GM12875 (cell line): ENCODE data around the gene CXCL3.

ENCODE experiments used
- H3K4me3 ChIP-seq: one replicate; pipeline ENCODE4 v1.5.1; 2011; ENCODE audit warnings: low read depth, low read length, control low read depth
- TF ChIP-seq, protein P1 (sequence below): IDR thresholded peaks from 2 replicates; pipeline ENCODE4 v1.5.1; 2011; ENCODE audit warnings: low read depth, mild to moderate bottlenecking, control low read depth, inconsistent platforms, low read length, moderate library complexity, borderline replicate concordance; ENCODE audit not compliant: insufficient read depth

The CXCL3 gene

GRCh38 chr4:74016068-74016467, 22.4 kb downstream of the CXCL3 start:
- TF ChIP-seq, protein P1, sequence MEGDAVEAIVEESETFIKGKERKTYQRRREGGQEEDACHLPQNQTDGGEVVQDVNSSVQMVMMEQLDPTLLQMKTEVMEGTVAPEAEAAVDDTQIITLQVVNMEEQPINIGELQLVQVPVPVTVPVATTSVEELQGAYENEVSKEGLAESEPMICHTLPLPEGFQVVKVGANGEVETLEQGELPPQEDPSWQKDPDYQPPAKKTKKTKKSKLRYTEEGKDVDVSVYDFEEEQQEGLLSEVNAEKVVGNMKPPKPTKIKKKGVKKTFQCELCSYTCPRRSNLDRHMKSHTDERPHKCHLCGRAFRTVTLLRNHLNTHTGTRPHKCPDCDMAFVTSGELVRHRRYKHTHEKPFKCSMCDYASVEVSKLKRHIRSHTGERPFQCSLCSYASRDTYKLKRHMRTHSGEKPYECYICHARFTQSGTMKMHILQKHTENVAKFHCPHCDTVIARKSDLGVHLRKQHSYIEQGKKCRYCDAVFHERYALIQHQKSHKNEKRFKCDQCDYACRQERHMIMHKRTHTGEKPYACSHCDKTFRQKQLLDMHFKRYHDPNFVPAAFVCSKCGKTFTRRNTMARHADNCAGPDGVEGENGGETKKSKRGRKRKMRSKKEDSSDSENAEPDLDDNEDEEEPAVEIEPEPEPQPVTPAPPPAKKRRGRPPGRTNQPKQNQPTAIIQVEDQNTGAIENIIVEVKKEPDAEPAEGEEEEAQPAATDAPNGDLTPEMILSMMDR: no peak
- no peak overlapping the region for H3K4me3 ChIP-seq

DNA sequence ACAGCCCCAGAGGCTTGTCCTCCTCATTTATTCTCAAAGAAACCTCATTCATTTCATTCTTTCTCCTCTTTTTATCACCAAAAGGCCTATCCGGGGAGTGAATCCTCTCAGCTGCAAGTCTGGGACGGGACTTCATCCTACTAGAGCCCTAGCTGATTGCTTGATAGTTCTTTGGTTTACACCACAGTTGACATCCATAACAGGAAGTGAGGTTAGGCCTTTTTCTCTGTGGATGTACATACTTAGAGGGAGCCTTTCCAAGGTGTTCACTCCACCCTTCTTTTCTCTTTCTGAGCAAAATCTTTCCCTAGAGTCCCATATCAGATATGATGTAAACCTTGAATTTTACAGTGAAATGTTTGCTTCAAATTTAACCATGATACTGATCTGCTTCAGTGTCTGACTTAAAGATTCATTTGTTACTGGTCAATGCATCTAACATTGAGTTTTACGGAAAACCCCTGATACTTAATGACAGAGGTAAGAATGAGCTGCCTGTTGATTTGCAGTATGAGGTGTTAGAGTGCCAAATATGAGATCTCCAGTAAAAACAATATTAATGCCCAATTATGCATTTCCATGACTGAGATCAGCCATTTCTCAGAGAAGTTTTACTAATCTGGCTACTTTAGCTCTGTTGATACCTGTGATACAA, 23.2 kb downstream of the CXCL3 start:
- no peak overlapping the region for H3K4me3 ChIP-seq
- TF ChIP-seq, protein P1: no peak

- H3K4me3 ChIP-seq: no peak overlapping the region
Observed at GRCh38 chr4:74014332-74014731, 24.2 kb downstream of the CXCL3 start.

GRCh38 chr4:74013264-74013663, 25.2 kb downstream of the CXCL3 start:
- TF ChIP-seq, protein P1: no peak
- H3K4me3 ChIP-seq: no peak overlapping the region

More at GRCh38 chr4:74014332-74014731, 24.2 kb downstream of the CXCL3 start:
- TF ChIP-seq, protein P1: no peak

DNA sequence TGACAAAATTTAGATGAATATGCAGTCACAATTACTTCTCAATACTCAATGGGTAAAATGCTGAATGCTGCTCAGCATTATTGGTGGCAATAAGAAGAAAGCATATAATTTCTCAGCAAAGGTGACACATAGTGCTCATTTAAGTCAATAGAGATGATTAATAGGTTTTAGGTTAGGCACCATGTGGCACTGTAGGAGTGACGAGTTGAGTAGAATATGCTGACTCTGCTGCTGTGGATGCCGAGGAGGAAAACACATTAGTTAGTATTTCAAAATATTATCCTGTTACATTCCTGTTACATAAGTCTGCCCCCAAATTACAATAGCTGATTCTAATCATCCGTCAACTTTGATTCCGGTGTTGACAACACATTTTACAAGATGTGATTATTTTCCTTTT, 26.4 kb downstream of the CXCL3 start:
- TF ChIP-seq, protein P1: no peak
- no peak overlapping the region for H3K4me3 ChIP-seq

GRCh38 chr4:74009307-74009706, 29.2 kb downstream of the CXCL3 start:
- TF ChIP-seq, protein P1: no peak
- H3K4me3 ChIP-seq: no peak overlapping the region

- TF ChIP-seq, protein P1: no peak
- H3K4me3 ChIP-seq: no peak overlapping the region
Observed at GRCh38 chr4:74006009-74006476, 32.4 kb downstream of the CXCL3 start.
